GM20000 (cell line): ENCODE measurements around the gene PRR33.
A peak's percentile ranks its signal among the peaks of the same experiment; 100 is the strongest.

Experiments used
- DNase-seq: peaks from one replicate; pipeline ENCODE4 v3.0.0; 2012; ENCODE audit warnings: low spot score
- CTCF ChIP-seq: IDR thresholded peaks from 2 replicates; pipeline ENCODE4 v1.5.1; 2012; ENCODE audit warnings: mild to moderate bottlenecking, control low read depth; ENCODE audit errors: extremely low read depth, missing control alignments

Gene PRR33

GRCh38 chr11:1881442-1882264, 10.0 kb downstream of the PRR33 start:
- no peak for TF ChIP-seq CTCF
- DNase-seq: peak; percentile 59

GRCh38 chr11:1880746-1881441, 10.8 kb downstream of the PRR33 start:
- TF ChIP-seq CTCF: no peak
- DNase-seq: peak; percentile 45

GRCh38 chr11:1879941-1880720, 11.6 kb downstream of the PRR33 start:
- DNase-seq: no peak

GRCh38 chr11:1879342-1879940, 12.3 kb downstream of the PRR33 start:
- TF ChIP-seq CTCF: no peak
- no peak for DNase-seq

More at GRCh38 chr11:1879941-1880720, 11.6 kb downstream of the PRR33 start:
- TF ChIP-seq CTCF: no peak

- no peak for DNase-seq
Measured at GRCh38 chr11:1878137-1879031, 13.3 kb downstream of the PRR33 start.

More at GRCh38 chr11:1878137-1879031, 13.3 kb downstream of the PRR33 start:
- TF ChIP-seq CTCF: no peak
